ENCODE data around the gene EED. TPM values are rescaled to one million over a fixed set of nuclear protein-coding genes. Genes with fewer than 3 reads are reported as not detected.

The EED gene
- total RNA-seq, 1 experiment from 2014 or later = 137 TPM

GRCh38 chr11:86211619-86212018 lies 32.9 kb upstream of the EED start:
- Histone ChIP-seq H3K9me2 (replicated peaks; ENCODE audit: insufficient read depth, low read length) (no peaks in the 10 kb centered on the region), H3K79me2 (ENCODE audit: low read length) (no peaks in the 10 kb centered on the region), H3K4me2 (ENCODE audit: low read depth, low read length, poor library complexity, severe bottlenecking) (peak overlapping the region; percentile 56), H2AFZ (ENCODE audit: low read length) (peak overlapping the region; percentile 40), H3K4me3 (ENCODE audit: low read length) (peak overlapping the region; percentile 11), H4K20me1 (ENCODE audit: insufficient read depth, low read depth, low read length) (no peaks in the 10 kb centered on the region), H3K4me1 (ENCODE audit: low read length) (peaks cover 66% of the 10 kb centered on the region), H3K36me3 (ENCODE audit: insufficient read depth, low read length) (no peaks in the 10 kb centered on the region), H3K27ac (ENCODE audit: low read length) (peak overlapping the region; percentile 86), H3K9me3 (ENCODE audit: low read length) (no peaks in the 10 kb centered on the region), H3K9ac (ENCODE audit: low read length) (peak overlapping the region; percentile 23), H3K27me3 (ENCODE audit: low read length) (no peaks in the 10 kb centered on the region)
- DNase-seq = peak; percentile 88

DNA sequence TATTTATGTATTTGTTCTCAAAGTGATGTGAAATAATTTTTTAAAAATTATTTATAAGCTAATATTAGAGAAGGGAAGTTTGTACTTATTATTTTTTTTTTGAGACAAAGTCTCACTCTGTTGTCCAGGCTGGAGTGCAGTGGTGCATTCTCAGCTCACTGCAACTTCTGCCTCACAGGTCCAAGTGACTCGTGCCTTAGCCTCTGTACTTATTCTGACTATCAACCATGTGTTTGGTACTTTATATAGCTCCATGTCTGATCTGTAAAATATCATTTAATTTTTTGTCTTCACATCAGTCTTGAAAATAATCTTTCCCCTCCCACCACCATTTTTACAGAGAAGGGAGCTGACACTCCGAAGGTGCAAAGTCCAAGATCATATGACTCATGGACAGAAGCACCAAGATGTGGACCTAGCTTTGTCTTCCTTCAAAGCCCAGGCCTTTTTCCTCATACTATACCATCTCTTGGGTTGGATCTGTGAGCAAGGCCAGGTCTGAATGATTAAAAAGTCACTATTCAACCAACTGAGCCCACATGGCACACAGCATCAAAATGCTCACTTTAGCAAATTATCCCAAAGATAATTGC lies 32.4 kb upstream of the EED start:
- Histone ChIP-seq H2AFZ (ENCODE audit: low read length) (peak overlapping the region; percentile 60), H3K27ac (ENCODE audit: low read length) (peak overlapping the region; percentile 86), H3K27me3 (ENCODE audit: low read length) (no peaks in the 10 kb centered on the region), H3K79me2 (ENCODE audit: low read length) (no peaks in the 10 kb centered on the region), H3K9me3 (ENCODE audit: low read length) (no peaks in the 10 kb centered on the region), H3K36me3 (ENCODE audit: insufficient read depth, low read length) (no peaks in the 10 kb centered on the region), H3K9ac (ENCODE audit: low read length) (peak overlapping the region; percentile 23), H3K9me2 (replicated peaks; ENCODE audit: insufficient read depth, low read length) (no peaks in the 10 kb centered on the region), H4K20me1 (ENCODE audit: insufficient read depth, low read depth, low read length) (no peaks in the 10 kb centered on the region), H3K4me3 (ENCODE audit: low read length) (0 out of 2 replicates have a peak overlapping the region, but pooled peaks have one; percentile 2), H3K4me1 (ENCODE audit: low read length) (peaks cover 66% of the 10 kb centered on the region), H3K4me2 (ENCODE audit: low read depth, low read length, poor library complexity, severe bottlenecking) (peak overlapping the region; percentile 56)
- DNase-seq = no peak

DNA sequence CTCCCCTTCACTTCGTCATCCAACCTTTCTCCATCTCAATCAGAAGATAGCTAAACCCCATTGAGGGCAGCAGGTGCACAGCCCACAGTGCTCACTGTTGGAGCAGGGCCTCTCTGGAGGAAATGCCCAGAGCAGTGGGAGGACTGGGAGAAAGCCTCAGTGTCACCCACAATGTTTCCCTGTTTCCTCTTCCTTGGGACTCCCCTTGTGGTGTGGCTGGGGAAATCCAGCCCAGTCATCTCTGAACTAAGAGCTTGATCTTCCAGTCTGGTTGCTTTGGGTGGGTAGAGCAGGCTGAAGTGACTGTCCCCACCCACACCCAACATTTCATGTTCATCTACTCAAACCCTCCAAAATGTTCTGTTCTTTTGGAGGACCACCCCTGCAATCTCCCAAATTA lies 29.8 kb upstream of the EED start:
- Histone ChIP-seq H3K27ac (ENCODE audit: low read length) (no peak overlapping the region), H3K4me1 (ENCODE audit: low read length) (peaks cover 74% of the 10 kb centered on the region)

GRCh38 chr11:86218125-86219084 lies 26.1 kb upstream of the EED start:
- Histone ChIP-seq H3K27me3 (ENCODE audit: low read length) (no peaks in the 10 kb centered on the region), H3K4me2 (ENCODE audit: low read depth, low read length, poor library complexity, severe bottlenecking) (peak overlapping the region; percentile 73), H3K4me3 (ENCODE audit: low read length) (peak overlapping the region; percentile 59)

More for the DNA sequence above, 29.8 kb upstream of the EED start:
- H3K9me3 ChIP-seq (ENCODE audit: low read length) = no peaks in the 10 kb centered on the region
- no peaks in the 10 kb centered on the region for H3K36me3 ChIP-seq (ENCODE audit: insufficient read depth, low read length)
- no peak overlapping the region for H3K4me3 ChIP-seq (ENCODE audit: low read length)
- no peaks in the 10 kb centered on the region for H3K27me3 ChIP-seq (ENCODE audit: low read length)
- no peak overlapping the region for H2AFZ ChIP-seq (ENCODE audit: low read length)
- no peaks in the 10 kb centered on the region for H4K20me1 ChIP-seq (ENCODE audit: insufficient read depth, low read depth, low read length)
- H3K4me2 ChIP-seq (ENCODE audit: low read depth, low read length, poor library complexity, severe bottlenecking) = no peak overlapping the region
- no peaks in the 10 kb centered on the region for H3K79me2 ChIP-seq (ENCODE audit: low read length)
- no peaks in the 10 kb centered on the region for H3K9me2 ChIP-seq (replicated peaks; ENCODE audit: insufficient read depth, low read length)
- no peak for DNase-seq
- no peak overlapping the region for H3K9ac ChIP-seq (ENCODE audit: low read length)

GRCh38 chr11:86219311-86220193 lies 25.0 kb upstream of the EED start:
- no peaks in the 10 kb centered on the region for H3K36me3 ChIP-seq (ENCODE audit: insufficient read depth, low read length)
- peaks cover 50% of the 10 kb centered on the region for H3K4me1 ChIP-seq (ENCODE audit: low read length)
- H3K27me3 ChIP-seq (ENCODE audit: low read length) = no peaks in the 10 kb centered on the region
- H3K79me2 ChIP-seq (ENCODE audit: low read length) = no peaks in the 10 kb centered on the region
- 0 out of 2 replicates have a peak, but pooled peaks cover 4% of the 10 kb centered on the region for H3K9me3 ChIP-seq (ENCODE audit: low read length)
- no peaks in the 10 kb centered on the region for H3K9me2 ChIP-seq (replicated peaks; ENCODE audit: insufficient read depth, low read length)
- peak overlapping the region; percentile 77 for H3K27ac ChIP-seq (ENCODE audit: low read length)
- peak overlapping the region; percentile 73 for H3K4me2 ChIP-seq (ENCODE audit: low read depth, low read length, poor library complexity, severe bottlenecking)
- H2AFZ ChIP-seq (ENCODE audit: low read length) = peak overlapping the region; percentile 98
- peak overlapping the region; percentile 59 for H3K4me3 ChIP-seq (ENCODE audit: low read length)
- peak overlapping the region; percentile 58; the same call in 1 of the 2 replicates for H3K9ac ChIP-seq (ENCODE audit: low read length)
- peak; percentile 86 for DNase-seq
- H4K20me1 ChIP-seq (ENCODE audit: insufficient read depth, low read depth, low read length) = no peaks in the 10 kb centered on the region

More at GRCh38 chr11:86218125-86219084, 26.1 kb upstream of the EED start:
- H3K4me1 ChIP-seq (ENCODE audit: low read length) = peaks cover 58% of the 10 kb centered on the region
- H3K9ac ChIP-seq (ENCODE audit: low read length) = peak overlapping the region; percentile 58
- H4K20me1 ChIP-seq (ENCODE audit: insufficient read depth, low read depth, low read length) = no peaks in the 10 kb centered on the region
- no peaks in the 10 kb centered on the region for H3K79me2 ChIP-seq (ENCODE audit: low read length)
- peak; percentile 98 for DNase-seq
- peak overlapping the region; percentile 98 for H2AFZ ChIP-seq (ENCODE audit: low read length)
- H3K9me2 ChIP-seq (replicated peaks; ENCODE audit: insufficient read depth, low read length) = no peaks in the 10 kb centered on the region
- H3K36me3 ChIP-seq (ENCODE audit: insufficient read depth, low read length) = no peaks in the 10 kb centered on the region
- H3K9me3 ChIP-seq (ENCODE audit: low read length) = no peaks in the 10 kb centered on the region
- peak overlapping the region; percentile 77 for H3K27ac ChIP-seq (ENCODE audit: low read length)

DNA sequence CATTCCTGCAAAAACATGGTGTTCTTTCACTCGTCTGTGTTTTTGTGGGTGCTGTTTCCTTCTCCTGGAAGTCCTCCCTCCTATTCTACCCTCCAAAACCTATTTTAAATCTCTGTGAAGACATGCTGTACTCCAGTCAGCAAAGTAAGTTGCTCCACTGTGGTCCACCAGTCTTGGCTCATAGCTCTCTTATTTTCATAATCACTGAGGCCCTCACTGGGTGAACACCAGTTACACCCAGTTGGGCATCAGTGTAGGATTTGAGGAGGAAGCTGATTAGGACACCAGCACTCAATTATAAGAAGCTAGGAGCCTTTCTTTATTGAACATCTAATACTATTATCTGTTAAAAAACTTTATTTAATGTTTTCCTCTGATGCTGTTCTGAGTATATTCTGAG lies 23.9 kb upstream of the EED start:
- Histone ChIP-seq H3K4me3 (ENCODE audit: low read length) (peak overlapping the region; percentile 59), H3K9me2 (replicated peaks; ENCODE audit: insufficient read depth, low read length) (no peaks in the 10 kb centered on the region), H3K27me3 (ENCODE audit: low read length) (no peaks in the 10 kb centered on the region), H3K36me3 (ENCODE audit: insufficient read depth, low read length) (no peaks in the 10 kb centered on the region), H4K20me1 (ENCODE audit: insufficient read depth, low read depth, low read length) (no peaks in the 10 kb centered on the region), H3K27ac (ENCODE audit: low read length) (peak overlapping the region; percentile 77), H3K9ac (ENCODE audit: low read length) (peak overlapping the region; percentile 51), H3K4me1 (ENCODE audit: low read length) (peaks cover 47% of the 10 kb centered on the region), H3K4me2 (ENCODE audit: low read depth, low read length, poor library complexity, severe bottlenecking) (peak overlapping the region; percentile 73), H2AFZ (ENCODE audit: low read length) (peak overlapping the region; percentile 57), H3K9me3 (ENCODE audit: low read length) (0 out of 2 replicates have a peak, but pooled peaks cover 4% of the 10 kb centered on the region), H3K79me2 (ENCODE audit: low read length) (no peaks in the 10 kb centered on the region)
- DNase-seq = peak; percentile 92

DNA sequence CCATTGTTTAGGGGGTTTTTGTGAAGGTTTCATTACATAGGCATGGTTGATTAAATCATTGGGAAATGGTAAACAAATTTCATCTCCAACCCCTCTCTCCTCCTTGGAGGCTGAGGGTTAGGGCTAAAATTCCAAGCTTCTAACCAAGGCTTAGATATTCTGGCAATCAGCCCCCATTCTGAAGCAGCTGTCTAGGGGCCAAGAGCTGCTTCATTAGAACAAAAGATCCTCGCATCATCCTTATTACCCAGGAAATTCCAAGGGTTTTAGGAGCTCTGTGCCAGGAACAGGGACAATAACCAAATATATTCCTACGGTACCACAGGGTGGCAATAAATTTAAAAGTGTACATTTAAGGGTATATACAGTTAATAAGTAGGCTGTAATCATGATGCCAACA lies 22.5 kb upstream of the EED start:
- no peak overlapping the region for H2AFZ ChIP-seq (ENCODE audit: low read length)
- H4K20me1 ChIP-seq (ENCODE audit: insufficient read depth, low read depth, low read length) = no peaks in the 10 kb centered on the region
- no peaks in the 10 kb centered on the region for H3K36me3 ChIP-seq (ENCODE audit: insufficient read depth, low read length)
- H3K4me3 ChIP-seq (ENCODE audit: low read length) = no peak overlapping the region
- no peaks in the 10 kb centered on the region for H3K9me2 ChIP-seq (replicated peaks; ENCODE audit: insufficient read depth, low read length)
- no peaks in the 10 kb centered on the region for H3K79me2 ChIP-seq (ENCODE audit: low read length)
- peaks cover 43% of the 10 kb centered on the region for H3K4me1 ChIP-seq (ENCODE audit: low read length)
- H3K9ac ChIP-seq (ENCODE audit: low read length) = no peak overlapping the region
- H3K27me3 ChIP-seq (ENCODE audit: low read length) = no peaks in the 10 kb centered on the region
- 0 out of 2 replicates have a peak, but pooled peaks cover 4% of the 10 kb centered on the region for H3K9me3 ChIP-seq (ENCODE audit: low read length)
- DNase-seq = no peak
- H3K4me2 ChIP-seq (ENCODE audit: low read depth, low read length, poor library complexity, severe bottlenecking) = no peak overlapping the region
- H3K27ac ChIP-seq (ENCODE audit: low read length) = no peak overlapping the region

All from Karpas-422 (cell line).